ENCODE results near the gene RERE.

GRCh38 chr1:8555582-8555981 is 261.9 kb downstream of the RERE start:
- TF ChIP-seq CTCF (conservative IDR thresholded peaks at IDR 0.05 in 1 of 2, IDR thresholded peaks at IDR 0.05 in 1 of 2; ENCODE audit: extremely low read depth in 1 of 2, insufficient read depth in 1 of 2, low read depth in 1 of 2, low read length in 2 of 2) (no peak), EZH2 (IDR thresholded peaks at IDR 0.05; ENCODE audit: borderline replicate concordance, low read length) (no peak)
